HUDEP-2 (cell line): ENCODE data around the gene RAB40B.

ENCODE experiments used
- DNase-seq, 76 experiments: peaks; one replicate each; lab custom pipeline; 2025; ENCODE audit not compliant: unreplicated experiment in 76 of 76; lab: John Stamatoyannopoulos, UW

Gene RAB40B

GRCh38 chr17:82630212-82630611, 68.3 kb downstream of the RAB40B start:
- DNase-seq: no peak

- no peak for DNase-seq
These were observed 68.8 kb downstream of the RAB40B start for GRCh38 chr17:82629748-82630147.

DNA sequence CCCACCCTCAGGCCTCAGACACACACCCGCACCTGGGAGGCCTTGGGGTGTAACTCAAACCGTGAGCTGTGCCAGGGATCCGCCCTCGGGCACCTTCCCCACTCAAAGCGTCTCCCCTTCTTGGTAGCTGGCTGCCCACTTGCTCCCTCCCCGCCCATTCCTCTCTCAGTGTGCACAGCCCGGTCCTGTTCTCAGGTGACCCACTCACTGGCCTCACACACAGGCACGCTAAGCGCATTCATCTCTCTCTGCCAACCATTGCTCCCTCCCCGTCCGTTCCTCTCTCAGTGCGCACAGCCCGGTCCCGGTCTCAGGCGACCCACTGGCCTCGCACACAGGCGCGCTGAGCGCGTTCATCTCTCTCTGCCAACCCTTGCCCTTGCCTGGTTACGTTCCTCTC, 71.1 kb downstream of the RAB40B start:
- DNase-seq: no peak

DNA sequence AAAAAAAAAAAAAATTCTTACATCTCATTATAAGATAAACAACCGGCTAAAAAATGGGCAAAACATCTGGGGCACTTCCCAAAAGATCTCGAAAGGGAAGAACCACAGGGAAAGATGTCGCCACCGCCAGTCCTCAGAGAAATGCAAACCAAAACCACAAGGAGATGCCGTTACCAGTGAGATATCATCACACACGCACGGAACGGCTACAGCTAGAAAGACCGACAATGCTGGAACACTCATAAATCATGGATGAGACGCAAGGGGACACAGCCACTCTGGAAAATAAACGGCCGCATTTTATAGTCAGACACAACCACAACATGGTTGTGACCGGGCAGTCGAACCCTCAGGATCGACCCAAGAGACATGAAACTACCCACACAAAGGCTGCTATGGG, 74.8 kb downstream of the RAB40B start:
- DNase-seq: no peak

- DNase-seq: no peak
These were observed 78.9 kb downstream of the RAB40B start for GRCh38 chr17:82619641-82620040.

- no peak for DNase-seq
These were observed 79.3 kb downstream of the RAB40B start for GRCh38 chr17:82619211-82619610.

- DNase-seq: no peak
These were observed 82.3 kb downstream of the RAB40B start for GRCh38 chr17:82616021-82616711.

DNA sequence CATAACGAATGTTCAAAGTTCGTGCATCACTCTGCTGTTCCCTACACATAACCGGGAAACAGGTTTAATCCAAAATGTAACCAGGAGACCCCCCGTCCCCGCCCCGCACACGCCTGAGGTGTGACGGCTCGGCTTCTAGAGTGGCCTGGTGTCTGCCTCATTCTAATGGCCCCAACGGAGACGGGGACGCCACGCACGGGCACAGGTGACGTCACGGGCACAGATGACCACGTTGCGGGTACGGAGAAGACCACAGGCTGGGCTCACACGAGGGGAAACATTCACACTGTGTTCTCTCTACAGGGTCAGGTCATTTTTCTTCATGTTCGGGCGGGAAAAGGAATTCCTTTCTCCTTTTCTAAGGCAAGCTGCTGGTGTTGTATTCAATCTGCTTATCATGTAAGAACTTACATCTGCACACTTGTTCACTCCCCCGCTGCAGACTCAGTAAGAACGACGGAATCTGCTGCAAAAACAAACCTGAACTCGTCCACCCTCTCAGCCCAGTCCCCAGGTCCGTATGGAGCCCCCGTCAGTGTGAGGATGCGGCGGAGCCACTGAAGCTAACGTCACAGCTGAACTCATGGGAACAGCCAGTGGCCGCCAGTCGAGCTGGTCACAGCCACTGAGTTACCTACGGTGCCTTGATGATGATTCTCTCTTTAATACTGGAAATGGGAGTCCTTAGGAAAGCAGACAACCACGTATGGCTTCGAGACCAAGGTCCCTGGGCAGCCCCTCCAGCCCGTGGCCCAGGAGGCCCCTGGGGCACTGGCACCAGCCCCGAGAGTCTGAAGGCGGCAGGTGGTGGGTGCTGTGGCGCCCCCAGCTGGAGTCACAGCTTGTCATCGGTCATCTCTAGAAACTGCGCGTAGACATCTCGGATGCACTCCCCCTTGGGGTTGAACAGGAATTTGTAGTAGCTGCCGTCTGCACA, 83.1 kb downstream of the RAB40B start:
- DNase-seq: no peak

GRCh38 chr17:82614095-82614631, 84.3 kb downstream of the RAB40B start:
- no peak for DNase-seq

- no peak for DNase-seq
These were observed 85.0 kb downstream of the RAB40B start for GRCh38 chr17:82613283-82614094.

- DNase-seq: peak in 18 of 76 experiments; percentile 6 to 65 (median 25)
These were observed 87.1 kb downstream of the RAB40B start for GRCh38 chr17:82611140-82612058.

DNA sequence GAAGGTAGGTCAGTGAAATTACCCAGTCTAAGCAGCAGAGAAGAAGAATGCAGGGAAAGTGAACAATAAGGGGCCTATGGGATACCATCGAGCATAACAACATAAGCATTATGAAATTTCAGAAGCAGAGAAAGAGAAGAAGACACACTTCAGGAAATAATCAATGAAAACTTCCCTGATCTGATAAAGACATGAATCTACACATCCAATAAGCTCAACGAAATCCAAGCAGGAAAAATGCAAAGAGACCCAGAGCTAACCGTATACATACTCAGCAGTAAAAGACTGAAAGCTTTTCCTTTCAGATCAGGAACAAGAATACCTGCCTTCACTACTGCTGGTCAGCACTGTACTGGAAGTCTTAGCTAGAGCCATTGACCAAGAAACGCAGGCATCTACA, 88.8 kb downstream of the RAB40B start:
- no peak for DNase-seq

- DNase-seq: no peak
These were observed 89.7 kb downstream of the RAB40B start for GRCh38 chr17:82608816-82609215.

- DNase-seq: no peak
These were observed 92.4 kb downstream of the RAB40B start for GRCh38 chr17:82605939-82606600.
